ENCODE results near the gene MBD2.
A peak's percentile ranks its signal among the peaks of the same experiment; 100 is the strongest.

The MBD2 gene

GRCh38 chr18:54240629-54241107 lies 16.2 kb upstream of the MBD2 start:
- Histone ChIP-seq H3K9ac (ENCODE audit: low read length) (no peak overlapping the region), H3K27ac (ENCODE audit: low read depth, low read length) (no peak overlapping the region), H3K18ac (ENCODE audit: low read length) (no peak overlapping the region), H2BK120ac (ENCODE audit: insufficient read depth, low read length, poor library complexity) (no peak overlapping the region), H3K9me3 (ENCODE audit: insufficient read depth, low read depth, low read length) (no peaks in the 10 kb centered on the region), H3K4ac (ENCODE audit: low read depth, low read length) (no peak overlapping the region), H4K12ac (ENCODE audit: low read depth, low read length) (no peak overlapping the region), H3K4me2 (ENCODE audit: low read length) (no peak overlapping the region), H4K8ac (ENCODE audit: low read depth, low read length) (no peak overlapping the region), H3K79me2 (ENCODE audit: control insufficient read depth, insufficient read depth, low read length, poor library complexity) (no peaks in the 10 kb centered on the region), H2AK5ac (ENCODE audit: low read length) (no peak overlapping the region), H3K4me1 (ENCODE audit: control insufficient read depth in 1 of 2, insufficient read depth in 2 of 2, low read length in 2 of 2) (no peaks in the 10 kb centered on the region), H4K91ac (ENCODE audit: low read depth, low read length) (no peak overlapping the region), H3K27me3 (ENCODE audit: insufficient read depth, low read length) (no peaks in the 10 kb centered on the region), H2BK12ac (ENCODE audit: low read length) (peak overlapping the region; percentile 7), H3K4me3 (ENCODE audit: low read depth, low read length) (no peak overlapping the region), H3K36me3 (ENCODE audit: control insufficient read depth in 1 of 2, insufficient read depth in 2 of 2, low read length in 2 of 2) (no peaks in the 10 kb centered on the region), H2AFZ (ENCODE audit: insufficient read depth, low read length, poor library complexity) (no peak overlapping the region), H3K14ac (ENCODE audit: low read length) (peak overlapping the region; percentile 11), H3K79me1 (ENCODE audit: low read length) (peaks cover 2% of the 10 kb centered on the region), H2BK5ac (ENCODE audit: low read depth, low read length, poor library complexity) (no peak overlapping the region), H3K23ac (ENCODE audit: low read length) (no peak overlapping the region)
- no peak for DNase-seq
- no CpG with 5 or more reads among the region's 13 CpGs for WGBS (ENCODE audit: extremely low coverage, insufficient coverage, insufficient read length)

- no peak overlapping the region for H3K4ac ChIP-seq (ENCODE audit: low read depth, low read length)
- H3K4me3 ChIP-seq (ENCODE audit: low read depth, low read length), result no peak overlapping the region
- no peaks in the 10 kb centered on the region for H3K27me3 ChIP-seq (ENCODE audit: insufficient read depth, low read length)
- no peaks in the 10 kb centered on the region for H3K4me1 ChIP-seq (ENCODE audit: control insufficient read depth in 1 of 2, insufficient read depth in 2 of 2, low read length in 2 of 2)
- no peaks in the 10 kb centered on the region for H3K9me3 ChIP-seq (ENCODE audit: insufficient read depth, low read depth, low read length)
- no peak overlapping the region for H4K8ac ChIP-seq (ENCODE audit: low read depth, low read length)
- no peak overlapping the region for H3K27ac ChIP-seq (ENCODE audit: low read depth, low read length)
- H2BK12ac ChIP-seq (ENCODE audit: low read length), result no peak overlapping the region
- no peak overlapping the region for H3K9ac ChIP-seq (ENCODE audit: low read length)
- H3K79me2 ChIP-seq (ENCODE audit: control insufficient read depth, insufficient read depth, low read length, poor library complexity), result no peaks in the 10 kb centered on the region
- H2BK5ac ChIP-seq (ENCODE audit: low read depth, low read length, poor library complexity), result no peak overlapping the region
- no peak overlapping the region for H2AK5ac ChIP-seq (ENCODE audit: low read length)
- peak in 1 of 2 donors; percentile 57 for DNase-seq
- H3K23ac ChIP-seq (ENCODE audit: low read length), result no peak overlapping the region
- no peak overlapping the region for H4K12ac ChIP-seq (ENCODE audit: low read depth, low read length)
- peaks cover 5% of the 10 kb centered on the region for H3K79me1 ChIP-seq (ENCODE audit: low read length)
- H3K4me2 ChIP-seq (ENCODE audit: low read length), result no peak overlapping the region
- no peak overlapping the region for H3K14ac ChIP-seq (ENCODE audit: low read length)
- H3K18ac ChIP-seq (ENCODE audit: low read length), result no peak overlapping the region
- no peak overlapping the region for H2BK120ac ChIP-seq (ENCODE audit: insufficient read depth, low read length, poor library complexity)
- H4K91ac ChIP-seq (ENCODE audit: low read depth, low read length), result no peak overlapping the region
- WGBS (ENCODE audit: extremely low coverage, insufficient coverage, insufficient read length), result no CpG with 5 or more reads among the region's 2 CpGs
- H2AFZ ChIP-seq (ENCODE audit: insufficient read depth, low read length, poor library complexity), result no peak overlapping the region
- no peaks in the 10 kb centered on the region for H3K36me3 ChIP-seq (ENCODE audit: control insufficient read depth in 1 of 2, insufficient read depth in 2 of 2, low read length in 2 of 2)
Measured at GRCh38 chr18:54239601-54240000, 15.1 kb upstream of the MBD2 start.

- Histone ChIP-seq H2BK5ac (ENCODE audit: low read depth, low read length, poor library complexity) (no peak overlapping the region), H4K8ac (ENCODE audit: low read depth, low read length) (no peak overlapping the region), H3K18ac (ENCODE audit: low read length) (no peak overlapping the region), H3K36me3 (ENCODE audit: control insufficient read depth in 1 of 2, insufficient read depth in 2 of 2, low read length in 2 of 2) (no peaks in the 10 kb centered on the region), H2BK12ac (ENCODE audit: low read length) (no peak overlapping the region), H4K91ac (ENCODE audit: low read depth, low read length) (no peak overlapping the region), H3K9me3 (ENCODE audit: insufficient read depth, low read depth, low read length) (no peaks in the 10 kb centered on the region), H3K4me3 (ENCODE audit: low read depth, low read length) (no peak overlapping the region), H3K14ac (ENCODE audit: low read length) (no peak overlapping the region), H3K9ac (ENCODE audit: low read length) (no peak overlapping the region), H3K4me1 (ENCODE audit: control insufficient read depth in 1 of 2, insufficient read depth in 2 of 2, low read length in 2 of 2) (no peaks in the 10 kb centered on the region), H3K27ac (ENCODE audit: low read depth, low read length) (no peak overlapping the region), H3K79me1 (ENCODE audit: low read length) (peaks cover 5% of the 10 kb centered on the region), H2AFZ (ENCODE audit: insufficient read depth, low read length, poor library complexity) (no peak overlapping the region), H2AK5ac (ENCODE audit: low read length) (no peak overlapping the region), H4K12ac (ENCODE audit: low read depth, low read length) (no peak overlapping the region), H2BK120ac (ENCODE audit: insufficient read depth, low read length, poor library complexity) (no peak overlapping the region), H3K23ac (ENCODE audit: low read length) (no peak overlapping the region), H3K4ac (ENCODE audit: low read depth, low read length) (no peak overlapping the region), H3K4me2 (ENCODE audit: low read length) (no peak overlapping the region), H3K27me3 (ENCODE audit: insufficient read depth, low read length) (no peaks in the 10 kb centered on the region), H3K79me2 (ENCODE audit: control insufficient read depth, insufficient read depth, low read length, poor library complexity) (no peaks in the 10 kb centered on the region)
- DNase-seq, result peak; percentile 71 to 88
- no CpG with 5 or more reads among the region's 2 CpGs for WGBS (ENCODE audit: extremely low coverage, insufficient coverage, insufficient read length)
Measured at GRCh38 chr18:54239091-54239490, 14.6 kb upstream of the MBD2 start.

DNA sequence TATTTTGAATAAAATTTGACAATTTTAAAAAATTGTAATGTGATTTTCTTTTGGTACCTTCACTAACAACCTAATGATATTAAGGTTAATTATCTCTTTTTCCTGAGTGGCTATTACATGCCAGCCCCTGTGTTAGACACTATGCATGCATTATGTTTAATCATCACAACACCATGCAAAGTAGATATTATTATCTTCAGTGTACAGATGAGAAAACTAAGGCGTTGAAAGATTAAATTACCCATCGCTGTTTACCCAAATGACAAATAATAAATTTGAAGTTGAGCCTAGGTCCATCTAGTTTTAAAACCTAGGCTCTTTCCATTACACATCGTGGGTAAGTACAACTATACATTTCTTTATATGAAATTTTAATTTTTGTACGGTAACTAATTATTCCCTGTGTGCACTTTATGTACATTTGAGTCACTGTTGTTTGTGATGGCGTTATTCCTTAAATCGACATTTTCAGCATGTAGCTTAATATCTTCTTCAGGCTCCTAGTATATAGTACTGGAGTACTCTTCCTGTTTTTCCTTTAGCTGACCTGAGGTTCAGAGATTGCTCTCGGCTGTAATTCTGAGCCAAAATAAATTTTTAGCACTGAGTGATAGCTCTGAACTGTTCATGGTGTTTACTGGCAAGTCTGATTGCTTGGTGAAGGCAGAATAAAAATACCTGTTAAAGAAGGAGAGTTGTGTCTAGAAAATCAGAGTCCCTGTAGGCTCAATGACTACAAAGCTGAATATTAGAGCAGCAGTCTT lies 13.9 kb upstream of the MBD2 start:
- Histone ChIP-seq H2AFZ (ENCODE audit: insufficient read depth, low read length, poor library complexity) (no peak overlapping the region), H2AK5ac (ENCODE audit: low read length) (no peak overlapping the region), H3K9me3 (ENCODE audit: insufficient read depth, low read depth, low read length) (no peaks in the 10 kb centered on the region), H3K27ac (ENCODE audit: low read depth, low read length) (no peak overlapping the region), H2BK120ac (ENCODE audit: insufficient read depth, low read length, poor library complexity) (no peak overlapping the region), H3K36me3 (ENCODE audit: control insufficient read depth in 1 of 2, insufficient read depth in 2 of 2, low read length in 2 of 2) (no peaks in the 10 kb centered on the region), H3K4me3 (ENCODE audit: low read depth, low read length) (no peak overlapping the region), H2BK5ac (ENCODE audit: low read depth, low read length, poor library complexity) (no peak overlapping the region), H3K4ac (ENCODE audit: low read depth, low read length) (no peak overlapping the region), H3K79me1 (ENCODE audit: low read length) (peaks cover 5% of the 10 kb centered on the region), H3K27me3 (ENCODE audit: insufficient read depth, low read length) (no peaks in the 10 kb centered on the region), H3K79me2 (ENCODE audit: control insufficient read depth, insufficient read depth, low read length, poor library complexity) (no peaks in the 10 kb centered on the region), H2BK12ac (ENCODE audit: low read length) (no peak overlapping the region), H4K8ac (ENCODE audit: low read depth, low read length) (no peak overlapping the region), H3K4me1 (ENCODE audit: control insufficient read depth in 1 of 2, insufficient read depth in 2 of 2, low read length in 2 of 2) (no peaks in the 10 kb centered on the region), H3K4me2 (ENCODE audit: low read length) (no peak overlapping the region), H3K9ac (ENCODE audit: low read length) (no peak overlapping the region), H3K18ac (ENCODE audit: low read length) (no peak overlapping the region), H3K23ac (ENCODE audit: low read length) (no peak overlapping the region), H3K14ac (ENCODE audit: low read length) (no peak overlapping the region), H4K91ac (ENCODE audit: low read depth, low read length) (no peak overlapping the region), H4K12ac (ENCODE audit: low read depth, low read length) (no peak overlapping the region)
- DNase-seq, result no peak
- no CpG with 5 or more reads among the region's 7 CpGs for WGBS (ENCODE audit: extremely low coverage, insufficient coverage, insufficient read length)

Measured in trophoblast cell (in vitro differentiated cells and primary cell).